Measurements from ENCODE around the gene FNTB. TPM values are rescaled to one million over a fixed set of nuclear protein-coding genes. Genes with fewer than 3 reads are reported as not detected.

Gene FNTB
- polyA plus RNA-seq, 1 donor from 2014 or later, result 6.7 TPM

DNA sequence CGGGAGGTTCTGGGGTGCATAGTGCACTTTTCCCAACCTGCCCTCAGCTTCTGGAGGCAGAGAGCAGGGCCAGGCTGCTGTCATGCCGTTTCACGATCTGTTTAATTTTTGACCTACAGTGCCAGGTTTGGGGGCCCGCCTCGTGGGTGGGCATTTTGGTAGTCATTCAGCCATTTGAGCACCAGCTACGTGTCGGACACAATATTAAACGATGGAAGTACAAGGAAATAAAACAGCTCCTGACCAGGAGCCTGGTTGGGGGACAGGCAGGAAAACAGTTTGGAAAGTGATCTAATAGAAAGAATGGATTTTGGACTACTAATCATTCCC is 708 bp downstream of the FNTB start:
- Histone ChIP-seq H3K27ac (ENCODE audit: low read length) (peak overlapping the region; percentile 79), H3K27me3 (ENCODE audit: insufficient read depth, low read depth, low read length) (no peaks in the 10 kb centered on the region)

GRCh38 chr14:64990296-64990695 is 3.6 kb downstream of the FNTB start:
- no peaks in the 10 kb centered on the region for H4K20me1 ChIP-seq (ENCODE audit: insufficient read depth)
- no peaks in the 10 kb centered on the region for H3F3A ChIP-seq (ENCODE audit: insufficient read depth, low read length, poor library complexity, severe bottlenecking)
- no peak overlapping the region for H3K4me2 ChIP-seq (ENCODE audit: low read length)
- no peak overlapping the region for H2AFZ ChIP-seq (ENCODE audit: low read depth, low read length)
- H3K27ac ChIP-seq (ENCODE audit: low read length), result no peak overlapping the region
- peaks cover 11% of the 10 kb centered on the region for H3K79me2 ChIP-seq (replicated peaks; ENCODE audit: insufficient read depth, low read length)
- TF ChIP-seq, protein P1, sequence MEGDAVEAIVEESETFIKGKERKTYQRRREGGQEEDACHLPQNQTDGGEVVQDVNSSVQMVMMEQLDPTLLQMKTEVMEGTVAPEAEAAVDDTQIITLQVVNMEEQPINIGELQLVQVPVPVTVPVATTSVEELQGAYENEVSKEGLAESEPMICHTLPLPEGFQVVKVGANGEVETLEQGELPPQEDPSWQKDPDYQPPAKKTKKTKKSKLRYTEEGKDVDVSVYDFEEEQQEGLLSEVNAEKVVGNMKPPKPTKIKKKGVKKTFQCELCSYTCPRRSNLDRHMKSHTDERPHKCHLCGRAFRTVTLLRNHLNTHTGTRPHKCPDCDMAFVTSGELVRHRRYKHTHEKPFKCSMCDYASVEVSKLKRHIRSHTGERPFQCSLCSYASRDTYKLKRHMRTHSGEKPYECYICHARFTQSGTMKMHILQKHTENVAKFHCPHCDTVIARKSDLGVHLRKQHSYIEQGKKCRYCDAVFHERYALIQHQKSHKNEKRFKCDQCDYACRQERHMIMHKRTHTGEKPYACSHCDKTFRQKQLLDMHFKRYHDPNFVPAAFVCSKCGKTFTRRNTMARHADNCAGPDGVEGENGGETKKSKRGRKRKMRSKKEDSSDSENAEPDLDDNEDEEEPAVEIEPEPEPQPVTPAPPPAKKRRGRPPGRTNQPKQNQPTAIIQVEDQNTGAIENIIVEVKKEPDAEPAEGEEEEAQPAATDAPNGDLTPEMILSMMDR (IDR thresholded peaks at IDR 0.05; ENCODE audit: poor library complexity, severe bottlenecking), result no peak
- TF ChIP-seq, protein P2, sequence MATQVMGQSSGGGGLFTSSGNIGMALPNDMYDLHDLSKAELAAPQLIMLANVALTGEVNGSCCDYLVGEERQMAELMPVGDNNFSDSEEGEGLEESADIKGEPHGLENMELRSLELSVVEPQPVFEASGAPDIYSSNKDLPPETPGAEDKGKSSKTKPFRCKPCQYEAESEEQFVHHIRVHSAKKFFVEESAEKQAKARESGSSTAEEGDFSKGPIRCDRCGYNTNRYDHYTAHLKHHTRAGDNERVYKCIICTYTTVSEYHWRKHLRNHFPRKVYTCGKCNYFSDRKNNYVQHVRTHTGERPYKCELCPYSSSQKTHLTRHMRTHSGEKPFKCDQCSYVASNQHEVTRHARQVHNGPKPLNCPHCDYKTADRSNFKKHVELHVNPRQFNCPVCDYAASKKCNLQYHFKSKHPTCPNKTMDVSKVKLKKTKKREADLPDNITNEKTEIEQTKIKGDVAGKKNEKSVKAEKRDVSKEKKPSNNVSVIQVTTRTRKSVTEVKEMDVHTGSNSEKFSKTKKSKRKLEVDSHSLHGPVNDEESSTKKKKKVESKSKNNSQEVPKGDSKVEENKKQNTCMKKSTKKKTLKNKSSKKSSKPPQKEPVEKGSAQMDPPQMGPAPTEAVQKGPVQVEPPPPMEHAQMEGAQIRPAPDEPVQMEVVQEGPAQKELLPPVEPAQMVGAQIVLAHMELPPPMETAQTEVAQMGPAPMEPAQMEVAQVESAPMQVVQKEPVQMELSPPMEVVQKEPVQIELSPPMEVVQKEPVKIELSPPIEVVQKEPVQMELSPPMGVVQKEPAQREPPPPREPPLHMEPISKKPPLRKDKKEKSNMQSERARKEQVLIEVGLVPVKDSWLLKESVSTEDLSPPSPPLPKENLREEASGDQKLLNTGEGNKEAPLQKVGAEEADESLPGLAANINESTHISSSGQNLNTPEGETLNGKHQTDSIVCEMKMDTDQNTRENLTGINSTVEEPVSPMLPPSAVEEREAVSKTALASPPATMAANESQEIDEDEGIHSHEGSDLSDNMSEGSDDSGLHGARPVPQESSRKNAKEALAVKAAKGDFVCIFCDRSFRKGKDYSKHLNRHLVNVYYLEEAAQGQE (IDR thresholded peaks at IDR 0.05; ENCODE audit: borderline replicate concordance), result no peak
- TF ChIP-seq TAF1 (IDR thresholded peaks at IDR 0.05; ENCODE audit: low read depth), result no peak
- no peak for TF ChIP-seq MXI1 (conservative IDR thresholded peaks at IDR 0.05; ENCODE audit: poor library complexity, severe bottlenecking)
- TF ChIP-seq RAD21 (conservative IDR thresholded peaks at IDR 0.05), result no peak
- TF ChIP-seq SMC3 (conservative IDR thresholded peaks at IDR 0.05; ENCODE audit: poor library complexity), result no peak
- no peak for TF ChIP-seq EP300 (conservative IDR thresholded peaks at IDR 0.05; ENCODE audit: poor library complexity, severe bottlenecking)
- TF ChIP-seq EZH2 (IDR thresholded peaks at IDR 0.05; ENCODE audit: borderline replicate concordance, insufficient read depth, low read length, poor library complexity, severe bottlenecking), result no peak
- no peak for TF ChIP-seq POLR2AphosphoS5 (IDR thresholded peaks at IDR 0.05)
- H3K9ac ChIP-seq (ENCODE audit: low read length), result no peak overlapping the region
- H3K36me3 ChIP-seq (ENCODE audit: insufficient read depth, low read length), result no peaks in the 10 kb centered on the region
- H3K4me3 ChIP-seq (ENCODE audit: low read length), result no peak overlapping the region
- H3K9me3 ChIP-seq (ENCODE audit: low read length), result no peaks in the 10 kb centered on the region
- no peaks in the 10 kb centered on the region for H3K27me3 ChIP-seq (ENCODE audit: insufficient read depth, low read depth, low read length)
- H3K9me2 ChIP-seq (ENCODE audit: insufficient read depth, low read length), result no peaks in the 10 kb centered on the region

More for the DNA sequence above, 708 bp downstream of the FNTB start:
- Histone ChIP-seq H3K9me3 (ENCODE audit: low read length) (no peaks in the 10 kb centered on the region), H3F3A (ENCODE audit: insufficient read depth, low read length, poor library complexity, severe bottlenecking) (no peaks in the 10 kb centered on the region), H2AFZ (ENCODE audit: low read depth, low read length) (peak overlapping the region; percentile 58), H3K9ac (ENCODE audit: low read length) (peak overlapping the region; percentile 68), H3K4me2 (ENCODE audit: low read length) (peak overlapping the region; percentile 95), H4K20me1 (ENCODE audit: insufficient read depth) (no peaks in the 10 kb centered on the region), H3K79me2 (replicated peaks; ENCODE audit: insufficient read depth, low read length) (peaks cover 11% of the 10 kb centered on the region), H3K4me3 (ENCODE audit: low read length) (peak overlapping the region; percentile 80), H3K9me2 (ENCODE audit: insufficient read depth, low read length) (no peaks in the 10 kb centered on the region), H3K36me3 (ENCODE audit: insufficient read depth, low read length) (no peaks in the 10 kb centered on the region)
- TF ChIP-seq, protein P1 (IDR thresholded peaks at IDR 0.05; ENCODE audit: poor library complexity, severe bottlenecking), result no peak
- TF ChIP-seq MXI1 (conservative IDR thresholded peaks at IDR 0.05; ENCODE audit: poor library complexity, severe bottlenecking), result no peak
- no peak for TF ChIP-seq SMC3 (conservative IDR thresholded peaks at IDR 0.05; ENCODE audit: poor library complexity)
- TF ChIP-seq, protein P2 (IDR thresholded peaks at IDR 0.05; ENCODE audit: borderline replicate concordance), result no peak
- no peak for TF ChIP-seq POLR2AphosphoS5 (IDR thresholded peaks at IDR 0.05)
- no peak for TF ChIP-seq TAF1 (IDR thresholded peaks at IDR 0.05; ENCODE audit: low read depth)
- no peak for TF ChIP-seq EZH2 (IDR thresholded peaks at IDR 0.05; ENCODE audit: borderline replicate concordance, insufficient read depth, low read length, poor library complexity, severe bottlenecking)
- no peak for TF ChIP-seq RAD21 (conservative IDR thresholded peaks at IDR 0.05)
